Kasumi-1 (cell line): Measurements from ENCODE around the gene NFE2L3.
"Not testable (repeated sequence)": the region's sequence is repeated elsewhere in the genome, so short reads cannot be mapped to it uniquely, and the experiment has no call there.

Source experiments
- DNase-seq, 2 experiments: peaks; one replicate each; lab custom pipeline; 2025; lab: John Stamatoyannopoulos, UW

The NFE2L3 gene

GRCh38 chr7:26147646-26148306, 4.2 kb upstream of the NFE2L3 start:
- DNase-seq = not testable (repeated sequence)

- not testable (repeated sequence) for DNase-seq
These were observed 3.7 kb upstream of the NFE2L3 start for GRCh38 chr7:26148307-26148700.

- DNase-seq = no peak
These were observed 2.5 kb upstream of the NFE2L3 start for GRCh38 chr7:26149391-26149977.

- no peak for DNase-seq
These were observed 902 bp upstream of the NFE2L3 start for GRCh38 chr7:26151096-26151495.

GRCh38 chr7:26151650-26151952, 397 bp upstream of the NFE2L3 start:
- no peak for DNase-seq

GRCh38 chr7:26152782-26153240, 813 bp downstream of the NFE2L3 start:
- peak in 1 of 2 experiments; percentile 24 for DNase-seq

- DNase-seq = no peak
These were observed 1.3 kb downstream of the NFE2L3 start for GRCh38 chr7:26153241-26153822.

- DNase-seq = peak in 1 of 2 experiments; percentile 19
These were observed 2.1 kb downstream of the NFE2L3 start for GRCh38 chr7:26153823-26154783.

- DNase-seq = no peak
These were observed 3.8 kb downstream of the NFE2L3 start for GRCh38 chr7:26155531-26156375.

- DNase-seq = peak; percentile 34 to 38
These were observed 4.7 kb downstream of the NFE2L3 start for GRCh38 chr7:26156451-26157420.

- DNase-seq = no peak
These were observed 5.6 kb downstream of the NFE2L3 start for GRCh38 chr7:26157520-26158105.

GRCh38 chr7:26159243-26159642, 7.2 kb downstream of the NFE2L3 start:
- no peak for DNase-seq

GRCh38 chr7:26160896-26161295, 8.9 kb downstream of the NFE2L3 start:
- DNase-seq = no peak

GRCh38 chr7:26162431-26162830, 10.4 kb downstream of the NFE2L3 start:
- DNase-seq = no peak

- not testable (repeated sequence) for DNase-seq
These were observed 11.8 kb downstream of the NFE2L3 start for GRCh38 chr7:26163804-26164203.

GRCh38 chr7:26165950-26166683, 14.1 kb downstream of the NFE2L3 start:
- no peak for DNase-seq

GRCh38 chr7:26166684-26167266, 14.8 kb downstream of the NFE2L3 start:
- DNase-seq = no peak

- no peak for DNase-seq
These were observed 15.4 kb downstream of the NFE2L3 start for GRCh38 chr7:26167303-26167934.
